GM18505 (cell line): ENCODE results near the gene NANOS3.

ENCODE experiments used
- ATAC-seq: cut with Tn5 transposase; IDR thresholded peaks from one replicate; pipeline ENCODE4 v1.9.1; 2021; ENCODE audit not compliant: unreplicated experiment
- POLR2A ChIP-seq: IDR thresholded peaks from 4 replicates; pipeline ENCODE4 v1.6.1; 2011; ENCODE audit warnings: borderline replicate concordance; ENCODE audit not compliant: insufficient read depth, insufficient read length; ENCODE audit errors: extremely low read depth

The NANOS3 gene

DNA sequence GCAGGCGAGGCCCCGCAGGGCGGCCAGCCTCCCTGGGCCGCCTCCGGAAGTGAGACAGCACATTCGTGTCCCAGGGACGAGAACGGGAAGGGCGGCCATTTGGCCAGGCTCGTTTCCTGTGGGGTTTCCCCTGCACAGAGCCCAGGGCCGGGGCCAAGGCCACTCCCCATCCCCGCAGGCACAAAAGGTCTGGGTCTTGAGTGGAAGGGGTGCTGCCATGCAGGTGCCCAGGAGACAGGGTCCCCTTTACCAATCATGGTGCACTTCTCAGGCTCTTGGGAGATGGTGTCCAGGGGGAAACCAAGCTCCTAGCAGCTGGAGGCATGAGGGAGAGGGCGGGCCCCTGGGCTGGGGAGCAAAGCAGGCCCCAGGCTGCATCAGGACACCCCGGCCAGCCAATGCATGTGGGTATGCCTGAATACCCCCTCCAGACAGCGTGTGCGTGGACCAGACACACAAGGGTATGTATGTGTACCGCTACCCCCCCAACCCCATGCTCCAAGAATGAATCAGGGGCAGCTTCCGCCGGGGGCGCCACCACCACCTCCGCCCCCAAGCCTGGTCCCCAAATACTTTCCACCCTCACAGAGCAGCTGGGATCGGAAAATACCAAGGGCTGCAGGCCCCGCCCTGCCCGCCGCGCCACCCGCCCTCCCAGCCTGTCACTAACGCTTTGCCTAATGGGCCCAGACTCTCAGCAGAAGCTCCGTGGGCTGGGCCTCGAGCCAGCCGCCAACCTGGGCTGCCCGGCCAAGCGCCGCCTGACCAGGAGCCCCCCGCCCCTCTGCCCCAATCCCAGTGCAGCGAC, 37.6 kb upstream of the NANOS3 start:
- peak; percentile 30 for ATAC-seq
- peak; percentile 76 for TF ChIP-seq POLR2A

DNA sequence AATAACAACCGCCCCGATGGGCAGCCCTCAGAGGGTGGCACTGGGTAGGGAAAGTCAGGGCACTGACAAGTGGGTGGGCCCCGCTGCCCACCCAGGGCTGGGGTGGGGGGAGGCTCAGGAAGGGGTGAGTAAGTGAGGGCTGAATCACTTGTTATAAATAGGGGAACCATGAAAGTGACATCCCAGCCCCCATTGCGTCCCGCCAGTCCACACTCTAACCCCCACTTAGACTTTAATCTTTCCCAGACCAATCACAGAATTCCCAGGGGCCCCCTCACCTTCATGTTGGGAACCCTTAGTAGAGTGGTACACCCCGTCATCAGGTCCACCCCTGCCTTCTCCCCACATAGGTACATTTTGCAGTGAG, 37.0 kb upstream of the NANOS3 start:
- ATAC-seq = peak; percentile 19
- no peak for TF ChIP-seq POLR2A

DNA sequence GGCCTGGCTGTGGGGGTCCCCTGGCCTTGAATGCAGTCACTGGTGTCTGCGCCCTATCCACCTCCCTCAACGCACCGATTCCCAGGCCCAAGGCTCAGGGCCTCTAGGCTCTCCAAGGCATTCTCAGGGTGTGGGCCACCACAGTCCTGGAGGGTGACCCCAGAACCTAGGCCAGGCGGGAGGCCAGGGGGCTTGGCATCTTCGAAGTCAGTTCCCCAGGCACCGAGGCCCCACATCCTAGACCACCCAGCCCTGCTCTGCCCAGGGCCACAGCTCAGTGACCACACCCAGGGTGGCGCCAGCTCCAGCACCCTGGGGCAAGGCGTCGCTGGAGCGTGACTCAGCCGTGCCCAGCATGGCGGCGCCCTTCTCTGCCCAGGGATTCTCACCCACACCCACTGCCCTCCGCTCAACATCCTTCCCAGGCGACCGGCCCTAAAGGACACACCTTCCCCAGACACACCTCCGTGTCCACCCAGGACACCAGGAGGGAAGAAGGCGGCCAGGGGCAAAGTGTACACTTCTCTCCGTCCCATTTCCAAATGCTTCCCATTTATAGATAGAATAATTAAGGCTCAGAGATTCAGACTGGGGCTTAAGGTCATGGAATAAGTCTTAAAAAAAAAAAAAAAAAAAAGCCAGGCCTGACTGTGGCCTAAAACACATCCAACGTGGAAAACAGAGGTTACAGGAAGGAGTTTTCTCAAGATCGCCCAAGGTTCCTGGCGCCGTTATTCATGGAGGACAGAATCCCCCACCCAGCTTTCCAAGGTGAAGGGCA, 36.4 kb upstream of the NANOS3 start:
- no peak for ATAC-seq

DNA sequence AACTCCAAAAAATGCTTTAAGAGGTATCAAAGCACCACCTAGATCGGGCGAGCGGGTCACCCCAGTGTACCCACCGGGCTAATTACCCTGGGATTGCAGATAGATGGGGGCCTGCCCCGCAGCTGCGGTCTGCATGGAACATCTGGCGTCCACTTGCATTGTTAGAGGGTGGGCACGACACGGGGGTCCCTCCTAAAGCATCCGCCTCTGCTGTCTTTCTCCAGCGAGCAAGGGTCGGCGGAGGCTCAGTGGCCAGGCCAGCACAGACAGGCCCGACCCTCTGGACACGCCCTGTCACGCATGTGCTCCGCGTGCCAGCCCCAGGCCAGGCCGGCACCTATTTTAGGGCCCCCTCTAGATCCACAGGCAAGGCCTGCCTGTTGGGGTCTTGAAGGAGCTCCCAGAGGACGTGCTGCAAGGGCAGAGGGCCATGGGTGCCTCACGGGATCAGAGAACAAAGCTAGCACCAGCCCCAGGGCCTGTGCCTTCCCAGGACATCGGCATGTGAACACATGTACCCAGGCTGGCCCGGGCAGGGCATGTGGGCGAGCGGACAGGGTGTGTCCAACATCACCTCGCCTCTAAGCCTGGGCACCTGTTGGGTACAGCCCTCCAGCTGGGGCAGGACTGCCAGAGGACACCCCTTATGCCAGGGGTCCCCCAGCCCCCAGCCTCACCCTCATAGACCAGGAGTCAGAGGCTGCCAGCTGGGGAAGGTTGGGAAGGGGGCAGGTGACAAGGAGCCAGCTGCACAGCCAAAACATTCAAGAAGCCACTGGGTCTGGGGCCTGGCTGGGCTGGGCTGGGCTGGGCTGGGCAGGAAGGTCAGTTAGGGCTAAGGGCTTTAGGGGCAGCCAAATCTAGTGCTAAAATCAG, 35.6 kb upstream of the NANOS3 start:
- no peak for ATAC-seq
- no peak for TF ChIP-seq POLR2A

More for the DNA sequence above, 36.4 kb upstream of the NANOS3 start:
- TF ChIP-seq POLR2A = no peak

DNA sequence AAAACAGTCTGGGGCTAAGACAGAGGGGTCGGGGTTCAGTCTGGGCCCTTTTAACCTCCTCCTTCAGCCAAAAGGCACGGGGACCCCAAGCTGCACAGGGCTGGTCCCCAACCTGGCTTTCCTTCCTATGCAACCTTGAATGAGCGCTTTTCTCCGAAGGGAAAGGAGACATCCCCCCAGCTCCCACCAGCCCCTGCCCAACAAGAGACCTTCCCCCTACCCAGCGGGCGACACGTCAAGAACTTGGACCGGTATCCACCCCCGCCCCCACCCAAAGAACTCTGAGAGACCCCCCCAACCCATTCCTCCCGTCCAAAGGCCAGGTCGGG, 35.0 kb upstream of the NANOS3 start:
- no peak for ATAC-seq
- TF ChIP-seq POLR2A = no peak

DNA sequence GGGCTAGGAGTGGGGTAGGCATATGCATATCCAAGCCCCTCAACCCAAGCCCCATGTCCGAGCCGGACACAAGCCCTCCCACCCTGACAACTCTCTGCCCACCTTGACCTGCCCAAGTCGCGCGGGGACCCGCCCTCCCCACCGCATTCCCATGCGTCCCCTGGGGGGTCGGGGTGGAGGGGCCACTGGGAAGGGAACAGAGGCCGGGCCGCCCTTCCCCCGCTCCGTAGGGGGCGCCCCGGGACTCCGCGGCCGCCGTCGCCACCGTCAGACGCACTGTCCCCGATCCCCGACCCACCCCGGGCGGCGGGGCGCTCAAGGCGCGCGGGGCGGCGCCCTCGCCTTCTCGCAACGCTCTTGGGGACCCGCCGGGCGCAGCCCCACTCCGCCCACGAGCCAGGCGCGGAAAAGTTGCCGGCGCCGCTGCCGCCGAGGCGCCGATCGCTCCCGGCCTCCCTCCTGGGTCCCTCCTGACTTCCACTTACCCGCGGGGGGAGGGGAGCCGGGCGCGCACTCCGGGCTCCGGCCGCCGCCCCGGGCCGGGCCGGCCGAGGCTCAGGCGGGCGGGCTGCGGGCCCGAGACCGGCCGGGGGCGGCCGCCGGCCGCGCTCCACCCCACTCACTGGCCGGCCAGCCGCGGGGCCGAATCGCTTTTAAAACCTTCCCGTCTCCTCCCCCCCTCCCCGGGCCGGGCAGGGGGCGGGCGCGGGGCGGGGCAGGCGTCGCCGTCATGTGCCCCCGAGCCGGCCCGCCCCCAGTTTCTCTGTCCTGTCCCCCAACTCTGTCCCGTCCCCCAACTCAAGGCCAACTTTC, 34.4 kb upstream of the NANOS3 start:
- peak; percentile 94 for TF ChIP-seq POLR2A
- no peak for ATAC-seq

DNA sequence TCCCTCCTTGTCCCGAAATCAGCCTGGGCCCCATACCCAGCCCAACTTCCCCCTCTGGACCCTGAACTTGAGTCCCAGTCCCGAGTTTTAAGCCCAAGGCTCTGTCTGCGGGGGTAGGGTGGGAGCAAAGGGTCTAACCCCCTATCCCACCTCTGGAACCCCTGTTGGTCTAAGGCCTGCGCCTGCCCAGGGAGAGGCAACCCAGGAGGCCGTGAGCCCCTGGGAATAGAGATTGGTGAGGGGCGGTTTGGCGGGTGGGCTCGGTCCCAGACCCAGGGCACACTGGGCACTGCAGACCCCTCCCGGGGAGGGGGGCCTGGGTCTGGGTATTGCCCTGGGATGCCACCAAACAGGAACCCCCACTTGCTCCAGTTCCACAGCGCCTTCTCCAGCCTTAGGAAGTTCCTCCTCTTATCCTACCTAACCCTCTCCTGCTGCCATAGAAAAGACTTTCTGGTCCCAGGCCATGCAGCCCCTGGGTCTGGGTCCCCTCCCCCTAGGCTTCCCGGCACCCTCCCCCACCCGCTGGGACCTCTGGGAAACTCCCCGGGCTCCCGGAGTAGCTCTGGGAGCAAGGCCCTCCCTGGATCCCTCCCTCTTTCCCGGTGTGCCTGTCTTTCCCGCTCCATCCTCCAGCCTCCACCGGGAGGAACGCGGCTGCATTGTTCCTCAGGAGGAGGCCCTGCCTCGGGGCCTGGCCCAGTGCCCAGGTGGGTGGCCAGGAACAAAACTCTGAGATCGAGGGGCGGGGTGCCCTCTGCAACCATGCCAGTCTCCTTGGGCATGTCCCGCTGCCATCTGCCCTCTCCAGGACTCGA, 33.6 kb upstream of the NANOS3 start:
- ATAC-seq = no peak
- no peak for TF ChIP-seq POLR2A

DNA sequence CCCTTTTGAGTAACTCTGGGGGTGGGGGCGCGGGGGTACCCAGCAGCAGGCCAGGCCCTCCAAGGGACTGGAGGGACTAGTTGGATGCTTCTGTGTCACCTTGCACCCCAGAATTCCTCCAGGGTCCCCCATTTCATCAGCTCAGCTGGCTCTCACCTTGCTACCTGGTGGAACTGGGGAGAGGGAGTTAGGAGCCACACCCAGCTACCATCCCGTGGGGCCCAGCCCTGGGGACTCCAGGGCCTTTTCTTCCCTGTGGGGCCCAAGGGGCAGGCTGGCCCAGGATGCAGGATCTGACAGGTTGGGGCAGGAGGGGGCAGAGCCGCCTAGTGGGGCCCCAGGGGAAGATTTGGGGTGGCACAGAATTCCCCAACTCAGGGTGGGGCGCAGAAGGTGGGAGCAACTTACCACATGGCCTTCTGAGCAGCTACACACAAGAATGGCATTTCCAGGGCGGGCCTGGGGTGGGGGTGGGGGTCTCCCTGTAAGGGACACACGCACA, 32.8 kb upstream of the NANOS3 start:
- no peak for TF ChIP-seq POLR2A
- ATAC-seq = no peak

DNA sequence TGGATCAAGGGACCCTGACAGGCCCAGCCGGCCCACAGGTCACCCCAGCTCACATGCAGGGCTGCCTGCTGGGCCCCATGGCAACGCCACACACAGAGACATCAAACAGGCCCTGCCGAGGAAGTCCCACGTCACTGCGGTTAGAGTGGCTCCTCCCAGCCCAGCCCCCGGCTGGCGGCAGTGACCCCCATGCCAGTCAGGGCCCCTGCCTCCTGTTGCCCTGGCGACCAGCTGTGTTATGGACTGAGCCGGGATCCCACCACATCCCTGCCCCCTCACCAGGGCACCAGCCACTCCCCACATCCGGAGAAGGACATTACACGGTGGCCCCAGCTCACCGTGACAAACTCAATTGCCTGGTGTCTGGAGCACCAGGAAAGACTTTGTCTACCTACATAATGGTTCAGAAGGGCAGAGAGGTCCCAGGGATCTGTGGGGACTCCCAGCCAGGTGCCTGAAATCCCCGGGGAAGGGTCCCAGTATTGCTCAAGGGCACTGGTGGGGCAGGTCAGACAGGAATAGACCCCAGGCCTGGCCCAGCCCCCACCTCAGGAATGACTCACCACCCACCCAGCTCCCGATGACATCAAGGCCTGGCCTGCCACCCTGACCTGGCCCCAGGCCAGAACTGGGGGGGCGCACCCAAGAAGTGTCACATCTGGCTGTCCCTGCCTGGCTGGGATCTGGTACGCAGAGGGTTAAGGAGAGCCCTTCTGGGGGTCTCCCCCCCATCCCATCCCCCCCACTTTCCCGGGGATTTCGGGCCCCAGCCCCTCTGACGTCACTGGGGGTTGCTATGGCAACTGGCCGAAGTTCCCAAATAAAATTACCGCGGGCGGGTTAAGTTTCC, 30.2 kb upstream of the NANOS3 start:
- ATAC-seq = peak; percentile 56
- peak; percentile 49 for TF ChIP-seq POLR2A

DNA sequence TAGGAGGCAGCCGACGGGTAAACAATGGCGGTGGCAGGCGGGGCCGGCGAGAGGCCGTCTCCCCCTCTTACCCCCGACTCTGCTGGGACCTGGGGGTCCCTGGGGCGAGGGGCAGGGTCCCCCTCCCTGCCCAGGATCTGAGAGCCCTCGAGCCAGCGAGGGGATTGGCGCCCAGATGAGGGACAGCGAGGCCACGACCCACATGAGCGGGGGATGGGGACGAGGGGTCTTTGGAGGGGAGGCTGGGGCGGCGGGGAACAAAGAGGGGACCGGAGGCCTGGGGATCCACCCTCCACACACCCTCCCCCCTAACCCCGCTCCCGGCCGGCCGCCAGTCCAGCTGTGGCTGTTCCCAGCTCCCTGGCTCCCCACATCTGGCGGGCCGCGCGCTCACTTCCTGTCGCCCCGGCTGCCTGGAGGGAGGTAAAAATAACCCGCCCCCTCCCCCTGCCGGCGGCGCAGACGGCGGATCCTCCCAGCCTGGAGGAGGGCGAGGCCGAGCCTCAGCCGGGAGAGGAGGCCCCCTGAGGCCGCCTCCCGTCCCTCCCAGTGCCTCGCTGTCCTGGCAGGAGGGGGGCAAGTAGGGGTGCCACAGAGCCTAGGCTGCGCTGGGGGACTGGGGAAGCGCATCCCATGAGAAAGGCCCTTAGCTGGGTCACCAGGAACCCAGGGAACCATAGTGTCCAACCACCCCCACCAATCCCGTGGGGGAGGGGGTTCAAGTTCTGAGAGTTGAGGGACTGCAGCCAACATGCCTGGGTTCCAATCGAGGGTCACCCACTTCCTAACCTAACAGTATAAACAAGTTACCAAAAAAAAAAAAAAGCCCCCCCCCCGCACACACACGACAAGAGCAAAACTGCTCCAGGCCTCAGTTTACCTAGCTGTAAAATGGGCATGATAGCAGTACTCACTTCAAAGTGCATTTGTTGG, 29.3 kb upstream of the NANOS3 start:
- ATAC-seq = peak; percentile 2

More for the DNA sequence above, 29.3 kb upstream of the NANOS3 start:
- no peak for TF ChIP-seq POLR2A
